Prostate gland (tissue), 2 donors: ENCODE measurements around the gene SLC38A8.

Source experiments
- POLR2A ChIP-seq: fragments of 450-650 bp; IDR thresholded peaks from one replicate; pipeline ENCODE4 v1.6.1; 2016; ENCODE audit warnings: antibody characterized with exemption, mild to moderate bottlenecking
- POLR2AphosphoS5 ChIP-seq: sonication (generic); formaldehyde crosslinking; IDR thresholded peaks from one replicate; pipeline ENCODE4 v1.6.1; 2017; ENCODE audit warnings: antibody characterized with exemption
- TF ChIP-seq, protein P1 (sequence below), 4 experiments: fragments of 200-600 bp in 2 of 4; fragments of 450-650 bp in 2 of 4; sonication (generic) in 2 of 4; IDR thresholded peaks; 1 replicate in 3 of 4; 2 replicates in 1 of 4; pipeline ENCODE4 v1.5.1; 2016 to 2019; ENCODE audit warnings: antibody characterized with exemption in 4 of 4, mild to moderate bottlenecking in 2 of 4, moderate library complexity in 2 of 4

DNA sequence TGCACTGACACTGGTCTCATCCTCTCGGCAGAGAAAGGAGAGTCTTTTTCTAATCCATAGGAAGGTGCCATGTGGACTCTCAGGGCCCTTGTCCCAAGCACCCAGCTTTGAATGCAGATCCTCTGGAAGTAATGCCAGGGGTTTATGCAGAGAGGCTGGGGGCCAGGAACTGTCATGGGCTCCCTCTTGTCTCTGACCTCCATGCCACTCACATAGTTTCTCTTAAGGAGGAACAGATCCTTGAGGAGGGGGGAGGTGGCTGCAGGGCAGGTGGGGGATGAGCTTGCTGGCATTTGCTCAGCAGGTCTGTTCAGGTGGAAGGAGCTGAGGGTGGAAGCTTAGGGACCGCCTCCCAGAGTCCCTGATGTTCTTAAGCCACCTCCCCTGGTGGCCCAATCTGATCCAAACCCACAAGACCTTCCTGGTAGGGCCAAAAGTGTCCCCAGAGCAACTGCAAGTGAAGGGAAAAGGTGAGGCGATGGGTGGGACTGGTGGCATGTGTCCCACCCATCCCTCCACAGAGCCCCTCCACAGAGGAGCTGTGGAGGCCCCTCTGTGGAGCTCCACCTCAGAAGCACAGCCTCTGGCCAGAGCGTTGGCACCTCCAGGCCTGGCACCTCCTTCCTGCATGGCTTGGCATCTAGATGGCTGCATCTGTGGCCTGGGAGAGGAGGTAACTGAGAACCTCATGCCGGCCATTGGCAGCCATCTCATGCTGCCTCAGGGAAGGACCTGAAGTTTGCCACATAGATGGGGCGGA is 65.4 kb downstream of the SLC38A8 start:
- TF ChIP-seq, protein P1, sequence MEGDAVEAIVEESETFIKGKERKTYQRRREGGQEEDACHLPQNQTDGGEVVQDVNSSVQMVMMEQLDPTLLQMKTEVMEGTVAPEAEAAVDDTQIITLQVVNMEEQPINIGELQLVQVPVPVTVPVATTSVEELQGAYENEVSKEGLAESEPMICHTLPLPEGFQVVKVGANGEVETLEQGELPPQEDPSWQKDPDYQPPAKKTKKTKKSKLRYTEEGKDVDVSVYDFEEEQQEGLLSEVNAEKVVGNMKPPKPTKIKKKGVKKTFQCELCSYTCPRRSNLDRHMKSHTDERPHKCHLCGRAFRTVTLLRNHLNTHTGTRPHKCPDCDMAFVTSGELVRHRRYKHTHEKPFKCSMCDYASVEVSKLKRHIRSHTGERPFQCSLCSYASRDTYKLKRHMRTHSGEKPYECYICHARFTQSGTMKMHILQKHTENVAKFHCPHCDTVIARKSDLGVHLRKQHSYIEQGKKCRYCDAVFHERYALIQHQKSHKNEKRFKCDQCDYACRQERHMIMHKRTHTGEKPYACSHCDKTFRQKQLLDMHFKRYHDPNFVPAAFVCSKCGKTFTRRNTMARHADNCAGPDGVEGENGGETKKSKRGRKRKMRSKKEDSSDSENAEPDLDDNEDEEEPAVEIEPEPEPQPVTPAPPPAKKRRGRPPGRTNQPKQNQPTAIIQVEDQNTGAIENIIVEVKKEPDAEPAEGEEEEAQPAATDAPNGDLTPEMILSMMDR (IDR thresholded peaks at IDR 0.05): no peak
- TF ChIP-seq POLR2A (no peak), POLR2AphosphoS5 (no peak)
